Mesendoderm (in vitro differentiated cells): Measurements from ENCODE around the gene OGDH.
"Not testable (repeated sequence)": the region's sequence is repeated elsewhere in the genome, so short reads cannot be mapped to it uniquely, and the experiment has no call there.

Experiments
- DNase-seq: peaks from one replicate; pipeline ENCODE4 v3.0.0; 2013
- H2AK5ac ChIP-seq: 2 replicates; pipeline ENCODE4 v1.6.1; 2013; ENCODE audit warnings: low read length, inconsistent platforms
- H2BK120ac ChIP-seq: 2 replicates; pipeline ENCODE4 v1.6.1; 2013; ENCODE audit warnings: low read depth, mild to moderate bottlenecking, low read length, moderate library complexity, mixed read lengths
- H2BK15ac ChIP-seq: replicated peaks from 2 replicates; pipeline ENCODE4 v1.6.1; 2013; ENCODE audit warnings: low read depth, mild to moderate bottlenecking, moderate library complexity
- H2BK5ac ChIP-seq: 2 replicates; pipeline ENCODE4 v1.6.1; 2013; ENCODE audit warnings: low read length, inconsistent platforms
- H3K18ac ChIP-seq: 2 replicates; pipeline ENCODE4 v1.6.1; 2013; ENCODE audit warnings: mild to moderate bottlenecking, low read length, mixed read lengths
- H3K23ac ChIP-seq: one replicate; pipeline ENCODE4 v1.6.1; 2013; ENCODE audit warnings: low read length
- H3K27ac ChIP-seq: 2 replicates; pipeline ENCODE4 v1.5.1; 2013; ENCODE audit warnings: low read depth, mild to moderate bottlenecking, inconsistent platforms, low read length, moderate library complexity
- H3K27me3 ChIP-seq: 2 replicates; pipeline ENCODE4 v1.6.1; 2013; ENCODE audit warnings: low read length, control low read depth, mild to moderate bottlenecking, inconsistent platforms; ENCODE audit not compliant: insufficient read depth, poor library complexity
- H3K36me3 ChIP-seq: 2 replicates; pipeline ENCODE4 v1.6.1; 2013; ENCODE audit warnings: low read length, inconsistent platforms; ENCODE audit not compliant: control insufficient read depth, insufficient read depth
- H3K4ac ChIP-seq: one replicate; pipeline ENCODE4 v1.6.1; 2013; ENCODE audit warnings: low read depth, mild to moderate bottlenecking, low read length, moderate library complexity
- H3K4me1 ChIP-seq: 2 replicates; pipeline ENCODE4 v1.6.1; 2013; ENCODE audit warnings: low read depth, low read length, inconsistent platforms; ENCODE audit not compliant: control insufficient read depth
- H3K4me2 ChIP-seq: 2 replicates; pipeline ENCODE4 v1.6.1; 2013; ENCODE audit warnings: low read length
- H3K4me3 ChIP-seq: 2 replicates; pipeline ENCODE4 v1.5.1; 2013; ENCODE audit warnings: mild to moderate bottlenecking, low read length
- H3K56ac ChIP-seq: one replicate; pipeline ENCODE4 v1.6.1; 2013; ENCODE audit warnings: low read length
- H3K79me1 ChIP-seq: 2 replicates; pipeline ENCODE4 v1.6.1; 2013; ENCODE audit warnings: low read length, inconsistent platforms
- H3K79me2 ChIP-seq: 2 replicates; pipeline ENCODE4 v1.6.1; 2013; ENCODE audit warnings: mild to moderate bottlenecking, low read length; ENCODE audit not compliant: control insufficient read depth, insufficient read depth
- H3K9ac ChIP-seq: 2 replicates; pipeline ENCODE4 v1.6.1; 2013; ENCODE audit warnings: low read length, inconsistent platforms
- H4K5ac ChIP-seq: one replicate; pipeline ENCODE4 v1.6.1; 2013; ENCODE audit warnings: low read length
- H4K8ac ChIP-seq: one replicate; pipeline ENCODE4 v1.6.1; 2013; ENCODE audit warnings: low read depth, mild to moderate bottlenecking, control low read depth, low read length, moderate library complexity
- WGBS: extraction: QIAGEN DNeasy Blood & Tissue Kit; methylation state at CpG from one replicate; pipeline ENCODE4 v1.1.7; 2013; ENCODE audit warnings: low lambda C conversion rate, missing lambda C conversion rate; ENCODE audit not compliant: insufficient coverage; ENCODE audit errors: extremely low coverage; 5-methylcytosine and 5-hydroxymethylcytosine counted together

OGDH gene

GRCh38 chr7:44697136-44698045 is 91.0 kb downstream of the OGDH start:
- H3K4me3 ChIP-seq = no peak overlapping the region
- no peak overlapping the region for H2BK15ac ChIP-seq
- no peak overlapping the region for H4K8ac ChIP-seq
- no peak overlapping the region for H3K4ac ChIP-seq
- H3K4me2 ChIP-seq = no peak overlapping the region
- no peak overlapping the region for H3K56ac ChIP-seq
- WGBS = no CpG with 5 or more reads among the region's 20 CpGs
- H3K18ac ChIP-seq = no peak overlapping the region
- no peak overlapping the region for H3K9ac ChIP-seq
- no peak overlapping the region for H2BK5ac ChIP-seq
- no peak for DNase-seq
- H3K23ac ChIP-seq = no peak overlapping the region
- H3K27ac ChIP-seq = no peak overlapping the region
- no peak overlapping the region for H2AK5ac ChIP-seq
- no peaks in the 10 kb centered on the region for H3K27me3 ChIP-seq
- no peaks in the 10 kb centered on the region for H3K4me1 ChIP-seq
- no peaks in the 10 kb centered on the region for H3K79me1 ChIP-seq
- no peaks in the 10 kb centered on the region for H3K79me2 ChIP-seq
- no peak overlapping the region for H2BK120ac ChIP-seq
- no peak overlapping the region for H4K5ac ChIP-seq
- peaks cover 21% of the 10 kb centered on the region for H3K36me3 ChIP-seq

GRCh38 chr7:44698046-44698580 is 91.7 kb downstream of the OGDH start:
- Histone ChIP-seq H3K4me3 (no peak overlapping the region), H3K79me1 (no peaks in the 10 kb centered on the region), H3K56ac (no peak overlapping the region), H2BK120ac (no peak overlapping the region), H2BK15ac (no peak overlapping the region), H4K5ac (no peak overlapping the region), H3K4me2 (no peak overlapping the region), H2AK5ac (no peak overlapping the region), H3K27me3 (no peaks in the 10 kb centered on the region), H3K18ac (no peak overlapping the region), H3K23ac (no peak overlapping the region), H3K27ac (no peak overlapping the region), H3K4me1 (no peaks in the 10 kb centered on the region), H2BK5ac (no peak overlapping the region), H4K8ac (no peak overlapping the region), H3K9ac (no peak overlapping the region), H3K4ac (no peak overlapping the region), H3K79me2 (no peaks in the 10 kb centered on the region), H3K36me3 (peaks cover 21% of the 10 kb centered on the region)
- WGBS = no CpG with 5 or more reads among the region's 13 CpGs
- DNase-seq = no peak

GRCh38 chr7:44699598-44699997 is 93.2 kb downstream of the OGDH start:
- not testable (repeated sequence) for H3K4me3 ChIP-seq, H3K18ac ChIP-seq, H3K27me3 ChIP-seq, H2AK5ac ChIP-seq, H3K9ac ChIP-seq, H2BK5ac ChIP-seq, H4K8ac ChIP-seq, H2BK15ac ChIP-seq, DNase-seq, H3K4ac ChIP-seq, H2BK120ac ChIP-seq, H3K23ac ChIP-seq, H3K56ac ChIP-seq, H3K79me1 ChIP-seq, H3K4me2 ChIP-seq, H4K5ac ChIP-seq, H3K79me2 ChIP-seq, H3K27ac ChIP-seq, H3K4me1 ChIP-seq
- H3K36me3 ChIP-seq = peaks cover 13% of the 10 kb centered on the region
- no CpG with 5 or more reads among the region's 2 CpGs for WGBS

- no peak overlapping the region for H3K9ac ChIP-seq
- no peak overlapping the region for H4K8ac ChIP-seq
- no peak overlapping the region for H4K5ac ChIP-seq
- no peaks in the 10 kb centered on the region for H3K79me2 ChIP-seq
- H3K4ac ChIP-seq = no peak overlapping the region
- H3K36me3 ChIP-seq = peaks cover 11% of the 10 kb centered on the region
- H2BK5ac ChIP-seq = no peak overlapping the region
- no peak overlapping the region for H2BK15ac ChIP-seq
- no CpG with 5 or more reads among the region's 8 CpGs for WGBS
- H3K18ac ChIP-seq = no peak overlapping the region
- no peak for DNase-seq
- no peak overlapping the region for H3K4me2 ChIP-seq
- H3K27ac ChIP-seq = no peak overlapping the region
- no peak overlapping the region for H3K4me3 ChIP-seq
- H2BK120ac ChIP-seq = no peak overlapping the region
- H3K27me3 ChIP-seq = no peaks in the 10 kb centered on the region
- no peak overlapping the region for H3K23ac ChIP-seq
- H3K56ac ChIP-seq = no peak overlapping the region
- no peaks in the 10 kb centered on the region for H3K4me1 ChIP-seq
- no peaks in the 10 kb centered on the region for H3K79me1 ChIP-seq
- H2AK5ac ChIP-seq = no peak overlapping the region
Observed at GRCh38 chr7:44700322-44700721, 93.9 kb downstream of the OGDH start.

GRCh38 chr7:44703391-44703790 is 97.0 kb downstream of the OGDH start:
- not testable (repeated sequence) for H3K36me3 ChIP-seq, H3K79me1 ChIP-seq, H3K23ac ChIP-seq, DNase-seq, H3K4me1 ChIP-seq, H2BK120ac ChIP-seq, H3K27me3 ChIP-seq, H3K79me2 ChIP-seq, H3K4ac ChIP-seq, H3K4me3 ChIP-seq, H4K5ac ChIP-seq, H3K27ac ChIP-seq, H4K8ac ChIP-seq, H3K56ac ChIP-seq, H3K18ac ChIP-seq, H2AK5ac ChIP-seq, H2BK15ac ChIP-seq, H3K4me2 ChIP-seq, H2BK5ac ChIP-seq, H3K9ac ChIP-seq
- WGBS = no CpG with 5 or more reads among the region's 10 CpGs
